Left colon (tissue), 2 donors: ENCODE data around the gene ID3. TPM values are rescaled to one million over a fixed set of nuclear protein-coding genes. Genes with fewer than 3 reads are reported as not detected.

ENCODE experiments used
- ATAC-seq: fragments of 200-7000 bp; cut with Tn5 transposase; one replicate; pipeline ENCODE4 v1.9.1; 2020; ENCODE audit warnings: mild to moderate bottlenecking, moderate library complexity
- DNase-seq, 2 donors: peaks; one replicate each; pipeline ENCODE4 v3.0.0-alpha.2; 2020
- intact Hi-C, 2 donors: fragments of 100-400 bp; cut with DNase I in 1 of 2; cut with micrococcal nuclease in 1 of 2; formaldehyde crosslinking; loops; one replicate each; pipeline versions ENCODE4 v1.11.2 to v1.14.0; 2022; cut with DNase I, micrococcal nuclease
- total RNA-seq, 2 donors: library from RNA; stranded (reverse); fragmentation: NEBNext Ultra II Directional; extraction: Animal tissue kit (Norgen Biotek cat#: 25700); gene quantifications; one replicate each; pipeline ENCODE4 v1.2.1, GENCODE V29; 2021
- donor health status: DM: no; HTN: no; CAD: no.
- donor health status: DM: yes; HTN: yes; CAD: no.

The ID3 gene
- total RNA-seq, 2 donors from 2014 or later = 131 to 223 TPM

- no peak for ATAC-seq
- intact Hi-C loops = no loop called here
These were observed 10.8 kb upstream of the ID3 start for GRCh38 chr1:23570001-23570691.

DNA sequence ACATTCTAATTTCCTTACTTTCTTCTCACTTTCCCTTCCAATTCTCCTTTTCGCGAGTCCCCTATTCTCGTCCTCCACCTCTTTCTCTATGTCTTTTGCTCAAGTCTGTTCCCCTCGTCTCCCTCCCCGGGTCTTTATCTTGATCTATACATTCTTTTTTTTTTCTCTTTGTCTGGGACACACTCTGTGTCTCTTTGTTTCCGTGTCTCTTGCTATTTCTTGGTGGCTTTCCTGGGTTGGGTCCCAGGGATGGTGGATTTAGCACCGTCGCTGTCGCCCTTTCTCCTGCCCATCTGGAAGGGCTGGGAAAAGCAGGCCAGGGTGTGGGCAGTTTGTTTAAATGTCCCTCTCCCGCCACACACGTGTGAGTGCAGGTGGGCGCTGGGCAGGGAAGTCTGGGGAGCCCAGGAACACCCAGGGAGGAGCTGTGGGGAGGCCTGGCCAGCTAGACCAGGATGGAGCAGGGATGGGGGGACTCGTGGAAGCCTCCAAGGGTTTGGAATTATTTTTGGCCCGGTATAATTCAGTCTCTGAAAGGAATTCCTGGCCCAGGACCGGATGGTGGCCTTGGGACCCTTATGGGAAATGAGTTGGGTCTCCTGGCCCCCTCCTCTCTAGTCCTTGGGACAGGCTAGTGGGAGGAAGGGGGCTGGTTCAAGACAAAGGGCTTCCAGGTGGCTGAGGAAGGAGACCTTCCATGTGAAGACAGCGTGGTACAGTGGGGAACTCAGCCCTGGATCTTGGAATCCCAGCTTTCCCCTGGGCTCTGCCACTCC, 9.5 kb upstream of the ID3 start:
- intact Hi-C loops = no loop called here
- no peak for DNase-seq

More at GRCh38 chr1:23570001-23570691, 10.8 kb upstream of the ID3 start:
- DNase-seq = no peak

GRCh38 chr1:23567996-23568607, 8.8 kb upstream of the ID3 start:
- intact Hi-C loops = no loop called here
- ATAC-seq (peak; percentile 54), DNase-seq (peak in 1 of 2 donors; percentile 50)

More for the DNA sequence above, 9.5 kb upstream of the ID3 start:
- ATAC-seq = peak; percentile 20

DNA sequence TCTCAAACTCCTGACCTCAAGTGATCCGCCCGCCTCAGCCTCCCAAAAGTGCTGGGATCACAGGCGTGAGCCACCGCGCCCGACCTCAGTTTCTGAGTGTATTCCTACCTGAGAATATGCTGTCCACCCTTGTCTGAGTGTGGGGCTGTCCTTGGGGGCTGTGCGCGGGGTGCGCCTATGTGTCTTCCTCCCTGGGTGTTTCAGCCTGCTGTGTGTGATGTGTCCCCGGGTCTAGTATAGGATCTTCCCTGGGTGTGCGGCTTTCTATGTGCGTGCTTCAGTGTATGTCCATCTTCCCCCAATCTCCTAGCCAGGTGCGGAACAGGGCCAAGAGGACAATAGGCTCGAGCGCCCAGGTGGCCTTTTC, 8.3 kb upstream of the ID3 start:
- intact Hi-C loops = no loop called here
- ATAC-seq (peak; percentile 16), DNase-seq (no peak)

- no peak for ATAC-seq
- no peak for DNase-seq
- intact Hi-C loops = no loop called here
These were observed 7.0 kb upstream of the ID3 start for GRCh38 chr1:23566304-23566703.

DNA sequence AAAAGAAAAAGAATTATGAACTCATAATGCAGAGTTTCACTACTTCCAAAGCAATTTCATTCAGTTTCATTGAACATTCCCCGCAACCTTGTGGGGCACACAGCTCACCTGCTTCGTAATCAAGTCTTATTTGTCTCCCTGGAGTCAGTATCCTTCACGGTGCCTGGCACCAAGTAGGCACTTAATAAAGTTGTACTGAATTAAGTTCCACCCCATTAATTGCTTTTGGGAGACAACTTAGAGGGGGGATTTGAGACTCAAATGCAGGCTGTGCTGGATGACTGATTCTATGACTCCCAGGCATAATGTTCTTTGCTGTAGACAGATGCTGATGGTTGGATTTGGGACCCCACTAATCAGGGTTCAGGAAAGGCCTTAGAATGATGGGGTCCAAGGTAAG, 6.5 kb upstream of the ID3 start:
- DNase-seq (no peak), ATAC-seq (no peak)
- intact Hi-C loops = no loop called here

GRCh38 chr1:23564529-23565122, 5.3 kb upstream of the ID3 start:
- ATAC-seq (peak; percentile 29), DNase-seq (no peak)
- intact Hi-C loops = no loop called here

GRCh38 chr1:23563755-23564374, 4.6 kb upstream of the ID3 start:
- DNase-seq (no peak), ATAC-seq (no peak)
- intact Hi-C loops = no loop called here

- ATAC-seq = no peak
- intact Hi-C loops = no loop called here
- DNase-seq = no peak
These were observed 3.7 kb upstream of the ID3 start for GRCh38 chr1:23563003-23563402.

- ATAC-seq (peak; percentile 55), DNase-seq (peak; percentile 93 to 97)
- intact Hi-C loops = no loop called here
These were observed 3.0 kb upstream of the ID3 start for GRCh38 chr1:23562137-23562876.

- no peak for DNase-seq
- intact Hi-C loops = no loop called here
- no peak for ATAC-seq
These were observed 2.5 kb upstream of the ID3 start for GRCh38 chr1:23561813-23562100.

GRCh38 chr1:23561076-23561812, 1.9 kb upstream of the ID3 start:
- intact Hi-C loops = no loop called here
- DNase-seq = no peak
- ATAC-seq = no peak

GRCh38 chr1:23559985-23560741, 862 bp upstream of the ID3 start:
- intact Hi-C loops = no loop called here
- DNase-seq (no peak), ATAC-seq (no peak)

GRCh38 chr1:23558872-23559135, 497 bp downstream of the ID3 start:
- intact Hi-C loops = no loop called here
- no peak for DNase-seq
- no peak for ATAC-seq

DNA sequence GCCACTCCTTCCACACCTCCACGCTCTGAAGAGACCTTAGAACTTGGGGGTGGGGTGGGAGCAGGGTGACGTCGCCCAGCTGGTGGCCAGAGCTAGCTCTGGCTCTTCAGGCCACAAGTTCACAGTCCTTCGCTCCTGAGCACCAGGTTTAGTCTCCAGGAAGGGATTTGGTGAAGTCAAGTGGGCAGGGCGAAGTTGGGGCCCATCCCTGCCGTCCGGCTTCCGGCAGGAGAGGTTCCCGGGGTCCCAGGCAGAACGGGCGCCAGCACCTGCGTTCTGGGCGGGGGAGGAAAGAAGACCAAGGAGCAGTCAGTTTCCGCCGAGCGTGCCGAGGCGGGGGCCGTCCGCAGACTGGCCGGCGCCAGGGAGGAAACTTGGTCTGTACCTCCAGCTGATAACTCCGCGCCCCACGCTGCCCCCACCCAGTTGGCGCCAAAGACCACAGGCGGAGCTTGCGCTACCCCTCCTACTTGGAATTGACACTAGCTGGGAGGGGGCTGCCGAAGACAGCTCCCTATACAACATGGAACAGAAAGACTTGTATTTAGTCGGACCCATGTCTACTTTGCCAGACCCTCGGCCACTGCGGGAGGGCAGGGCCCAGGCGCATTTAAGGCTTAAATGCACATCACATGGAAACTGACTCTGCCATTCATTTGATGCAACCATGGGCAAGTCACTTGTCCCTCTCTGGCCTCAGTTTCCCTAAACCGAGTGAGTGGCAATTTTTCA, 995 bp downstream of the ID3 start:
- intact Hi-C loops = no loop called here

GRCh38 chr1:23557471-23558124, 1.7 kb downstream of the ID3 start:
- no peak for DNase-seq
- intact Hi-C loops = no loop called here
- no peak for ATAC-seq

More for the DNA sequence above, 995 bp downstream of the ID3 start:
- ATAC-seq = peak; percentile 39
- peak; percentile 80 to 84 for DNase-seq
